Loucy (cell line): ENCODE data around the gene APOH.

ENCODE experiments used
- H2AFZ ChIP-seq: fragments of 200-600 bp; sonication (generic); 2 replicates; pipeline ENCODE4 v1.6.0; 2016; ENCODE audit warnings: antibody characterized with exemption, mild to moderate bottlenecking, low read length, moderate library complexity
- H3F3A ChIP-seq: fragments of 200-600 bp; 2 replicates; pipeline ENCODE4 v1.6.0; 2016; ENCODE audit warnings: antibody characterized with exemption, low read depth, mild to moderate bottlenecking
- H3K27me3 ChIP-seq: fragments of 200-600 bp; sonication (generic); 2 replicates; pipeline ENCODE4 v1.6.1; 2014; ENCODE audit warnings: low read length, mild to moderate bottlenecking; ENCODE audit not compliant: insufficient read depth, poor library complexity, severe bottlenecking
- H3K36me3 ChIP-seq: fragments of 200-600 bp; sonication (generic); 2 replicates; pipeline ENCODE4 v1.6.1; 2016; ENCODE audit warnings: low read length; ENCODE audit not compliant: insufficient read depth
- H3K4me1 ChIP-seq: fragments of 200-600 bp; sonication (generic); 2 replicates; pipeline ENCODE4 v1.5.1; 2014; ENCODE audit warnings: low read length, mild to moderate bottlenecking; ENCODE audit not compliant: insufficient read depth, poor library complexity, severe bottlenecking
- H3K4me2 ChIP-seq: fragments of 200-600 bp; sonication (generic); 2 replicates; pipeline ENCODE4 v1.6.0; 2014; ENCODE audit warnings: antibody characterized with exemption, low read length, low read depth, mild to moderate bottlenecking; ENCODE audit not compliant: poor library complexity, severe bottlenecking
- H3K4me3 ChIP-seq: fragments of 200-600 bp; sonication (generic); 2 replicates; pipeline ENCODE4 v1.5.1; 2014; ENCODE audit warnings: low read length, mild to moderate bottlenecking, mixed read lengths; ENCODE audit not compliant: poor library complexity, severe bottlenecking
- H3K79me2 ChIP-seq: fragments of 200-600 bp; sonication (generic); 2 replicates; pipeline ENCODE4 v1.6.1; 2014; ENCODE audit warnings: low read length; ENCODE audit not compliant: insufficient read depth
- H3K9ac ChIP-seq: fragments of 200-600 bp; sonication (generic); 2 replicates; pipeline ENCODE4 v1.6.0; 2014; ENCODE audit warnings: mild to moderate bottlenecking, low read depth, low read length, moderate library complexity; ENCODE audit not compliant: poor library complexity, severe bottlenecking
- H3K9me2 ChIP-seq: fragments of 200-600 bp; sonication (generic); replicated peaks from 2 replicates; pipeline ENCODE4 v1.6.1; 2016; ENCODE audit warnings: low read depth, low read length, mixed read lengths
- H3K9me3 ChIP-seq: fragments of 200-600 bp; sonication (generic); 2 replicates; pipeline ENCODE4 v1.6.1; 2014; ENCODE audit warnings: mild to moderate bottlenecking, antibody characterized with exemption, low read length, low read depth; ENCODE audit not compliant: insufficient read depth
- H4K20me1 ChIP-seq: fragments of 200-600 bp; sonication (generic); 2 replicates; pipeline ENCODE4 v1.6.0; 2014; ENCODE audit warnings: antibody characterized with exemption, low read length, mild to moderate bottlenecking; ENCODE audit not compliant: insufficient read depth, poor library complexity, severe bottlenecking
- EZH2phosphoT487 ChIP-seq: fragments of 200-600 bp; IDR thresholded peaks from 2 replicates; pipeline ENCODE4 v1.6.1; 2018; ENCODE audit warnings: antibody characterized with exemption, mild to moderate bottlenecking, moderate library complexity, borderline replicate concordance
- TF ChIP-seq, protein P1 (sequence below): fragments of 200-600 bp; sonication (generic); conservative IDR thresholded peaks from 2 replicates; pipeline ENCODE4 v1.5.1; 2014; ENCODE audit warnings: mild to moderate bottlenecking, antibody characterized with exemption, low read length

The APOH gene

DNA sequence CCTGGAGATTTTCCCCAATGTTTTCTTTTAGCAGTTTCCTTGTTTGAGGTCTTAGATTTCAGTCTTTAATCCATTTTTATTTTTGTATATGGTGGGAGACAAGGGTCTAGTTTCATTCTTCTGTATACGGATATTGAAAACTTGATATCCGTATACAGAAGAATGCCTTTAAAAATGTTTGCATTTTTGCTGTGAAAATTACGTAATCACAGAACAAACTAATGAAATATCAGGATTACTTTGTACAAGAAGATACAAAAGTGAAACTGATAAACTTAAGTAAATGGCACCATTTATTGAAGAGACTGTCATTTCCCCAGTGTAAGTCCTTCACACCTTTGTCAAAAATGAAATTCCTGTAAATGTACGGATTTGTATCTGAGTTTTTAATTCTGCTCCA lies 50.6 kb downstream of the APOH start:
- H3K79me2 ChIP-seq = no peaks in the 10 kb centered on the region
- H3K9ac ChIP-seq = no peak overlapping the region
- no peaks in the 10 kb centered on the region for H3K9me2 ChIP-seq
- TF ChIP-seq, protein P1, sequence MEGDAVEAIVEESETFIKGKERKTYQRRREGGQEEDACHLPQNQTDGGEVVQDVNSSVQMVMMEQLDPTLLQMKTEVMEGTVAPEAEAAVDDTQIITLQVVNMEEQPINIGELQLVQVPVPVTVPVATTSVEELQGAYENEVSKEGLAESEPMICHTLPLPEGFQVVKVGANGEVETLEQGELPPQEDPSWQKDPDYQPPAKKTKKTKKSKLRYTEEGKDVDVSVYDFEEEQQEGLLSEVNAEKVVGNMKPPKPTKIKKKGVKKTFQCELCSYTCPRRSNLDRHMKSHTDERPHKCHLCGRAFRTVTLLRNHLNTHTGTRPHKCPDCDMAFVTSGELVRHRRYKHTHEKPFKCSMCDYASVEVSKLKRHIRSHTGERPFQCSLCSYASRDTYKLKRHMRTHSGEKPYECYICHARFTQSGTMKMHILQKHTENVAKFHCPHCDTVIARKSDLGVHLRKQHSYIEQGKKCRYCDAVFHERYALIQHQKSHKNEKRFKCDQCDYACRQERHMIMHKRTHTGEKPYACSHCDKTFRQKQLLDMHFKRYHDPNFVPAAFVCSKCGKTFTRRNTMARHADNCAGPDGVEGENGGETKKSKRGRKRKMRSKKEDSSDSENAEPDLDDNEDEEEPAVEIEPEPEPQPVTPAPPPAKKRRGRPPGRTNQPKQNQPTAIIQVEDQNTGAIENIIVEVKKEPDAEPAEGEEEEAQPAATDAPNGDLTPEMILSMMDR = no peak
- no peak for TF ChIP-seq EZH2phosphoT487
- no peaks in the 10 kb centered on the region for H3K27me3 ChIP-seq
- no peaks in the 10 kb centered on the region for H3K4me1 ChIP-seq
- H3K4me2 ChIP-seq = no peak overlapping the region
- no peaks in the 10 kb centered on the region for H3K9me3 ChIP-seq
- H3F3A ChIP-seq = no peaks in the 10 kb centered on the region
- no peak overlapping the region for H3K4me3 ChIP-seq
- H3K36me3 ChIP-seq = no peaks in the 10 kb centered on the region
- no peak overlapping the region for H2AFZ ChIP-seq
- H4K20me1 ChIP-seq = no peaks in the 10 kb centered on the region

DNA sequence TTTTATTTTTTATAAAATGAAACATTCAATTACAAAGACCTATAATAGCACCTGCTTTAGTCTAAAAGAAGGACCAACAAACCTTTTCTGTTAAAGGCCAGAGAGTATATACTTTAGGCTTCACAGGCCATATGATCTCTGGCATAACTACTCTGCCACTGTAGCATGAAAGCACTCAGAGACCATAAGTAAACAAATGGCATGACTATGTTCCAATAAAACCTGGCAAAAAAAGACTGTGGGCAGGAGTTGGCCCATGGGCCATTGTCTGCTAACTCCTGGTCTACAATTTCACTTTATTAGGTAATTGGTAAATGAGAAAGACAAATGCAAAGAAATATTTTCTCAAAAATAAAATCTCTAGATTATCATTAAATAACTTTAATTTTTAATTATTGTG lies 52.2 kb downstream of the APOH start:
- Histone ChIP-seq H3K9me2 (no peaks in the 10 kb centered on the region), H3K4me1 (no peaks in the 10 kb centered on the region), H3K9ac (no peak overlapping the region), H3K79me2 (no peaks in the 10 kb centered on the region), H3K4me3 (no peak overlapping the region), H4K20me1 (no peaks in the 10 kb centered on the region), H2AFZ (no peak overlapping the region), H3K4me2 (no peak overlapping the region), H3K27me3 (no peaks in the 10 kb centered on the region), H3F3A (no peaks in the 10 kb centered on the region), H3K9me3 (no peaks in the 10 kb centered on the region), H3K36me3 (no peaks in the 10 kb centered on the region)
- TF ChIP-seq, protein P1 = no peak
- TF ChIP-seq EZH2phosphoT487 = no peak

DNA sequence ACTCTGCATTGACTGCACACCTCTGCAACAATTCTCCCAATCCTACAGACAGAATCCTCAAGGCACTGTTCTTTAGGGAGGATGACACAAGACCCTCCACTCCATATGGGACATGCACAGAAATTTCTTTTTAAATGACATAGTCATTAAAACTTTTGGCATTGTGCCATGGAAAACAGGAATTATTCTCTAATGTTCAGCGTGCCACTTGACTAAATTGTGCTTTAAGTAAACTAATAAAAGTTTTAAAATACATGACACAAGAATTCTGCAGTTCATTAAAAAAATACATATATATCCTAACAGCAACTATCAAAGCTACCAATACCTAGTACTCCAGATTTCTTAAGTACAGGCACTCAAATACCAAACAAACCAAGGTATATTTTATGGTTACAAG lies 53.3 kb downstream of the APOH start:
- H3K36me3 ChIP-seq = no peaks in the 10 kb centered on the region
- no peak overlapping the region for H3K9ac ChIP-seq
- no peaks in the 10 kb centered on the region for H3F3A ChIP-seq
- H2AFZ ChIP-seq = no peak overlapping the region
- H3K79me2 ChIP-seq = no peaks in the 10 kb centered on the region
- H4K20me1 ChIP-seq = no peaks in the 10 kb centered on the region
- no peak for TF ChIP-seq EZH2phosphoT487
- TF ChIP-seq, protein P1 = no peak
- H3K4me1 ChIP-seq = no peaks in the 10 kb centered on the region
- no peak overlapping the region for H3K4me2 ChIP-seq
- H3K27me3 ChIP-seq = no peaks in the 10 kb centered on the region
- H3K9me3 ChIP-seq = no peaks in the 10 kb centered on the region
- no peak overlapping the region for H3K4me3 ChIP-seq
- no peaks in the 10 kb centered on the region for H3K9me2 ChIP-seq
